Lung (tissue), 12 donors: ENCODE results near the gene C10orf95. TPM values are rescaled to one million over a fixed set of nuclear protein-coding genes. Genes with fewer than 3 reads are reported as not detected.

Experiments used
- ATAC-seq: fragments of 200-7000 bp; cut with Tn5 transposase; one replicate; pipeline ENCODE4 v1.9.1; 2020; ENCODE audit warnings: moderate number of reproducible peaks; ENCODE audit not compliant: insufficient read depth, low FRiP score
- DNase-seq, 3 donors: peaks; one replicate each; pipeline ENCODE4 v3.0.0-alpha.2; 2013 to 2017
- H3K27ac ChIP-seq, 2 donors: one replicate each; pipeline ENCODE4 v1.5.1; 2013; ENCODE audit warnings: mild to moderate bottlenecking in 2 of 2, moderate library complexity in 2 of 2, control low read depth in 1 of 2, inconsistent platforms in 1 of 2, low read depth in 1 of 2, low read length in 1 of 2
- H3K27me3 ChIP-seq, 3 donors: one replicate each; pipeline ENCODE4 v1.5.1; 2013; ENCODE audit warnings: low read length in 2 of 3; ENCODE audit not compliant: control insufficient read depth in 3 of 3, insufficient read depth in 3 of 3
- H3K36me3 ChIP-seq, 4 donors: one replicate each; pipeline ENCODE4 v1.5.1; 2013; ENCODE audit warnings: low read length in 4 of 4, mild to moderate bottlenecking in 1 of 4, moderate library complexity in 1 of 4; ENCODE audit not compliant: control insufficient read depth in 4 of 4, insufficient read depth in 4 of 4
- H3K4me1 ChIP-seq, 5 donors: one replicate each; pipeline ENCODE4 v1.5.1; 2013; ENCODE audit warnings: low read length in 5 of 5, mild to moderate bottlenecking in 2 of 5, moderate library complexity in 1 of 5; ENCODE audit not compliant: control insufficient read depth in 5 of 5, insufficient read depth in 5 of 5
- H3K4me3 ChIP-seq: one replicate; pipeline ENCODE4 v1.5.1; 2013; ENCODE audit warnings: mild to moderate bottlenecking, control low read depth, moderate library complexity
- H3K9ac ChIP-seq, 2 donors: one replicate each; pipeline ENCODE4 v1.5.1; 2013; ENCODE audit warnings: low read length in 2 of 2, control low read depth in 1 of 2; ENCODE audit not compliant: insufficient read depth in 1 of 2
- H3K9me3 ChIP-seq, 4 donors: one replicate each; pipeline ENCODE4 v1.5.1; 2013; ENCODE audit warnings: low read length in 3 of 4, mild to moderate bottlenecking in 1 of 4, moderate library complexity in 1 of 4; ENCODE audit not compliant: control insufficient read depth in 4 of 4, insufficient read depth in 3 of 4
- CTCF ChIP-seq: IDR thresholded peaks from 2 replicates; pipeline ENCODE4 v1.5.1; 2012; ENCODE audit warnings: mild to moderate bottlenecking; ENCODE audit errors: control extremely low read depth, extremely low read depth
- WGBS, 2 donors: extraction: QIAGEN DNeasy Blood & Tissue Kit; methylation state at CpG; one replicate each; pipeline ENCODE4 v1.1.7; 2013; 5-methylcytosine and 5-hydroxymethylcytosine counted together
- polyA plus RNA-seq, 2 donors: library from polyadenylated mRNA; stranded (reverse); fragments of 200-250 nt; gene quantifications; one replicate each; pipeline ENCODE4 v1.2.1, GENCODE V29; 2013
- total RNA-seq, 2 donors: library from RNA; depleted of rRNA in 1 of 2; stranded (reverse); fragments of >200 nt in 1 of 2; gene quantifications; one replicate each; pipeline ENCODE4 v1.2.1, GENCODE V29; 2014 to 2021
- donor health status: control.
- donor health status: control.
- donor health status: Bipolar disorder and iron deficiency.
- donor health status: healthy.
- donor health status: DM: yes; HTN: yes; CAD: no.

Gene C10orf95
- total and polyA plus RNA-seq, 4 donors, result 3.9 to 20.4 (median 6.2) TPM

DNA sequence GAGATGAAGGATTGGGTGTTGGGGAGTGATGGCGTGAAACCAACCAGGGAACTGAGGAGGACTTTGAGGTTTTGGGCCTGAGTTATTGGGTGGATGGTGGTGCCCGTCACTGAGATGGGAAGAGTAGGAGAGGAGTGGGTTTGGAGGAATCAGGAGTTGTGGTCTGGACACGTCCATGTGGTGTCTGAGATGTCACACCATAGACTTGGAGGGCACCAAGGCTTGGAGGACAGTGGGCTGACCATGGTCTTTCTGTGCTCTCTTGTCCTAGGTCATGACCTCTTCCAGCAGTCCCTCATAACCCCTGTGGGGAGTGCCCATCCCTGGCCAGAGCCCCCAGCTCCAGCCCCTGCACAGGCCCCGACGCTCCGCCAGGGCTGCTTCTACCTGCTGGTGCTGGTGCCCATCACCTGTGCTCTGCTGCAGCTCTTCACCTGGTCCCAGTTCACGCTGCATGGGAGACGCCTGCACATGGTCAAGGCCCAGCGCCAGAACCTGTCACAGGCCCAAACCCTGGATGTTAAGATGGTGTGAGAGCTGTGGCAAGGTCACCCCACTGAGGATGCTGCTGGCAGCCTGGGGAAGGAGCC is 24.2 kb upstream of the C10orf95 start:
- no peak for TF ChIP-seq CTCF
- H3K9me3 ChIP-seq, result no peaks in the 10 kb centered on the region
- no peak for DNase-seq
- peaks cover 0 to 2% (median 0%) of the 10 kb centered on the region in 5 donors for H3K4me1 ChIP-seq
- WGBS, 2 donors, result 93 to 96% methylated on average over 9 of the region's 9 CpGs
- no peak for ATAC-seq
- peaks cover 0 to 32% (median 2%) of the 10 kb centered on the region in 4 donors for H3K36me3 ChIP-seq
- no peaks in the 10 kb centered on the region for H3K27me3 ChIP-seq
- no peak overlapping the region for H3K27ac ChIP-seq
- peak overlapping the region; percentile 2 for H3K4me3 ChIP-seq
- no peak overlapping the region for H3K9ac ChIP-seq

DNA sequence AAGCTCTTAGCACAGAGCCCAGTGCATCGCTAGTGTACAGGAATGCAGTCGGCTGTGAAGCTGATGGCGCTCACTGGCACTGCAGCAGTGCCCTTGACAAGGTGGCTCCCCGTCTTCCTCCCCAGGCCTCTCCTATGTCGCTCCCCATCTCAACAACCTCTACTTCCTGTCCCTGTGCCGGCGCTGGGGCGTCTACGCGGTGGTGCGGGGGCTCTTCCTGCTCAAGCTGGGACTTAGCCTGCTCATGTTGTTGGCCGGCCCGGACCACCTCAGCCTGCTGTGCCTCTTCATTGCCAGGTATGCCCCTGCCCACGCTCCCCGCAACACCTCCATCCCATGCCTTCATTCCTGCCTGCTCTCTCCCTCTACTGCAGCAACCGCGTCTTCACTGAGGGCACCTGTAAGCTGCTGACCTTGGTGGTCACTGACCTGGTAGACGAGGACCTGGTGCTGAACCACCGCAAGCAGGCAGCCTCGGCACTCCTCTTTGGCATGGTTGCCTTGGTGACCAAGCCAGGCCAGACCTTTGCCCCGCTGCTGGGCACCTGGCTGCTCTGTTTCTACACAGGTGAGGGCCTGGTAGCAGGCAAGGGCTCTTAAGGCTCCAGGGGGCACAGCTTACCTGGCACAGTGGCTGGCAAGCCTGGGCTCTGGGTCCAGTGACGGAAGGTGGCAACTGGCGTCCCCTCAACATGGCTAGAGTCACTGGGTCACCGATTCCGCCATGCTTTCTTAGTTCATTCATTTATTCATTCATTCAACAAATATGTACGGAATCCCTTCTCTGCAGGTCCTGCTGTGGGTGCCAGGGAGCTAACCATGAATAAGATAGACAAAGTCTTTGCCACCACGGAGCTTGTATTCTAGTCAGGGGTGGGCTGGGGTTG is 22.3 kb upstream of the C10orf95 start:
- Histone ChIP-seq H3K27ac (no peak overlapping the region), H3K36me3 (peaks cover 0 to 27% (median 0%) of the 10 kb centered on the region in 4 donors), H3K4me1 (peaks cover 0 to 2% (median 0%) of the 10 kb centered on the region in 5 donors), H3K9ac (no peak overlapping the region), H3K9me3 (no peaks in the 10 kb centered on the region), H3K27me3 (no peaks in the 10 kb centered on the region), H3K4me3 (no peak overlapping the region)
- ATAC-seq (no peak), DNase-seq (no peak)
- TF ChIP-seq CTCF, result no peak
- WGBS, 2 donors, result 82 to 85% methylated on average over 27 of the region's 27 CpGs

GRCh38 chr10:102470579-102471546 is 19.5 kb upstream of the C10orf95 start:
- H3K4me3 ChIP-seq, result no peak overlapping the region
- 94 to 97% methylated on average over 35 to 36 of the region's 36 CpGs for WGBS, 2 donors
- no peaks in the 10 kb centered on the region for H3K9me3 ChIP-seq
- no peak for ATAC-seq
- no peak for TF ChIP-seq CTCF
- H3K4me1 ChIP-seq, result peaks cover 0 to 1% (median 0%) of the 10 kb centered on the region in 5 donors
- peaks cover 0 to 22% (median 0%) of the 10 kb centered on the region in 4 donors for H3K36me3 ChIP-seq
- H3K27me3 ChIP-seq, result no peaks in the 10 kb centered on the region
- no peak overlapping the region for H3K27ac ChIP-seq
- H3K9ac ChIP-seq, result no peak overlapping the region
- no peak for DNase-seq
